ENCODE results near the gene C12orf56.

Gene C12orf56, protein sequence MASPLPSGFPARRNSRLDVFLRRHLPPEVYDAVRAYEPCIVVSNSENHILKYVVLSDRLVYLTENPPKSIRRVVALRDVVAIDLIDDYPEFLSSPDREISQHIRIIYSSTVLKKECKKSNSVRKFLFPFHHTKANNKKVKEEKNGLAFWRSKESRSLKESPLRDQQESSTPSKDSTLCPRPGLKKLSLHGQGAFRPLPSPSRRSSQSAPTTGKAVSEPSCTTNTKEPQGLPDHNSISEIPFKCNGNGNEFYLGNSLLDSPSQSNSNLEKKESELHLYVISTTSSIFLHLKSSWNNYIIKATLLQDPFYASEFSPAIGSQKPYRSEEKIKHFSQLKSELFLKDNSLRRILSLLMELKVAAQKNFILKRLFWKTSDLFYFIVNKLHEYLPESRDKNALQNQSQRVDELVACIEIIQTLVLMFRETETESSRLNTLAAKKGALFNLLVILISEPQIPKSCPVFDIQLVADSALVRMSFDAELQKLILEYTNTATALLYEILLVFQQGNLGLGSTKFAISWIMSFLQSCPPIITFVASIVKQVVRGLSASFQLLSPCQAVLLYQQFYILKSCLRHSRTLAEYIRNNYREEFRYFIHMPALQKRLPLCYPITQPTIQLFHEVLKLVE

DNA sequence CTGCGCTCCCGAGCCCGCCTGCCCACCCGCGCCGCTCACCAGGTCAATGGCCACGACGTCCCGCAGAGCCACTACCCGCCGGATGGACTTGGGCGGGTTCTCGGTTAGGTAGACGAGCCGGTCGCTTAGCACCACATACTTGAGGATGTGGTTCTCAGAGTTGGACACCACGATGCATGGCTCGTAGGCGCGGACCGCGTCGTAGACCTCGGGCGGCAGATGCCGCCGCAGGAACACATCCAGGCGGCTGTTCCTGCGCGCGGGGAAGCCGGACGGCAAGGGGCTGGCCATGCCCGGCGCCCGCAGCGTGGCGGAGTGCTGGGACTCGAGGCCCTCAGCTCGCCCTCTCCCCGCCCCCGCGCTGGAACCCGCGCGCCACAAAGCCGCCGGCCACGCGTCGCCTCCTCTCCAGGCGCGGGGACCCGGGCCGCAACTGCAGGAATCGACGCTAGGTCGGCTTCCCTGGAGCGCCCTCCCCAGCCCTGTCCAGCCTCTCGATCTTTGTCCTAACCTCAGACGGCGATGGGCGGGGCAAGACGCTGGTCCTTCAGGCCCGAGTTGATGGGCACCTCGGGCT, at the start of gene C12orf56:
Gene C12orf56 (minus strand): TSS at position 484 of the 577 bp plus-strand sequence. CDS start 193 bp downstream, at position 291.
- peak; percentile 34 for DNase-seq

DNA sequence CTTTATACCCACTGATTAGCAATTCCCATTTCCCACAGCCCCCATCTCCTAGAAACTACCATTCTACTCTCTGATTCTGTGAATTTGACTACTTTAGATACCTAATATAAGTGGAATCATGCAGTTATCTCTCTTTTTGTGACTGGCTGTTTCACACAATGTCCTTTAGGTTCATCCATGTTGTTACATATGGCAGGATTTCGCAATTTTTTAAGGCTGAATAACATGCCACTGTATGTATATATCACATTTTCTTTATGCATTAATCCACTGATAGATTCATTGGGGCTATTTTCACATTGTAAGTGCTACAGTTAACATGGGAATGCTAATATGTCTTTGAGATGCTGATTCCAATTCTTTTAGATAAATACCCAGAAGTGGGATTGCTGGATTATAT, 49.5 kb upstream of the C12orf56 start:
- no peak for DNase-seq

DNA sequence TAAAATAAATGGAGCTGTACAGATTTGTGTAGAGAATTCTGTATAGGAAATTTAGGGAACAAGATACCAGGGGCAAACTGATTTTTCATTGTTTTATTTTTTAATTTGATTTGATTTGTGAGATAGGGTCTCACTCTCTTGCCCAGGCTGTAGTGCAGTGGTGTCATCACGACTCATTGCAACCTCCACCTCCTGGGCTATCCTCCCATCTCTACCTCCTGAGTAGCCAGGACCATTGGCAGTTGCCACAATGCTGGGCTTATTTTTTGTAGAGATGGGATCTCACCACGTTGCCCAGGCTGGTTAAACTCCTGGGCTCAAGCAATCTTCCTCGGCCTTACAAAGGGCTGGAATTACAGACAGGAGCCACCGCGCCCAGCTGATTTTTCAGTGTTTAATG, 43.4 kb upstream of the C12orf56 start:
- DNase-seq = no peak

DNA sequence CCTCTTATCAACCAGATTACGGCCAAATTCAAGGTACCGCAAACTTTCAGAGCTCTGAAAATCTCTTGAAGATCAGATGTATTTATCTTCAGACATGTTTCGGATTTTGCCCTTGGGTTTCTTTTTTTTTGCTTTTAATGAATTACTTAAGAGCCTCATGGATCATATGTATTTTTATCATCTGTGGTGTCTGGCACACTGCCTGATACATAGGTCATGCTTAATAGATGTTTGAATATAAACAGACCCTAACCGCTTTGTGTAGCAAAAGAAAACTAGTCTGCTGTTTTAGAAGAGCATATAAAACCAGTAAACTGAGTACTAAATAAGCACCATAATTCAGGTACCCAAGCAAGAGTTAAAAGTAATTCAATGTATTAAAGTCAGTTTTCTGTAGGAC, 41.2 kb upstream of the C12orf56 start:
- DNase-seq = no peak

DNA sequence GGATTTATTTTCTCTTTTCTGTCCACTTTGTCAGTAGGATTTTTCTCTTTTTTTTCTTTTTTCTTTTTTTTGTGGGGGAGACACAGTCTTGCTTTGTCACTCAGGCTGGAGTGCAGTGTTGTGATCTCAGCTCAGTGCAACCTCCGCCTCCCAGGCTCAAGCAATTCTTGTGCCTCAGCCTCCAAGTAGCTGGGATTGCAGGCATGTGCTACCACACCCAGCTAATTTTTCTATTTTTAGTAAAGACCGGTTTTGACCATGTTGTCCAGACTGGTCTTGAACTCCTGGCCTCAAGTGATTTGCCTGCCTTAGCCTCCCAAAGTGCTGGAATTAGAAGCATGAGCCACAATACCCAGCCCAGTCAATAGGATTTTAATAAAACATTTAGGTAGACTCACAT, 40.3 kb upstream of the C12orf56 start:
- DNase-seq = no peak

DNA sequence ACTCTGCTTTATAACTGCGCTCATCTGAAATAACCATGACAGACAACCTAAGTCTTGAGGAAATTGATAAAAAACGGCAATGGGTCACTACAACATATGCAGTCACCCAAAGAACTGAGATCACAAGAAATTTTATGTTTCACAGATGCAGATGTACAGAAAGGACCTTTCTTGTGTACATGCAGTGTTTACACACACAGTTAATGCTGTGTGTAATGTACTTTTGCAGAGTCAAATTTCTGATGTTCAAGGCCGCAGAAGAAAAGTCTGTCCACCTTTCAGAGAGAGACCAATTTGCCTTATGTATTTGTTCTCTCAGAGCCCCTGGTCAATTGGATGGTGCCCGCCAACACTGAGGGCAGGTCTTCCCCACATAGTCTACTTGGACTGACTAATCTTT, 38.4 kb upstream of the C12orf56 start:
- no peak for DNase-seq

DNA sequence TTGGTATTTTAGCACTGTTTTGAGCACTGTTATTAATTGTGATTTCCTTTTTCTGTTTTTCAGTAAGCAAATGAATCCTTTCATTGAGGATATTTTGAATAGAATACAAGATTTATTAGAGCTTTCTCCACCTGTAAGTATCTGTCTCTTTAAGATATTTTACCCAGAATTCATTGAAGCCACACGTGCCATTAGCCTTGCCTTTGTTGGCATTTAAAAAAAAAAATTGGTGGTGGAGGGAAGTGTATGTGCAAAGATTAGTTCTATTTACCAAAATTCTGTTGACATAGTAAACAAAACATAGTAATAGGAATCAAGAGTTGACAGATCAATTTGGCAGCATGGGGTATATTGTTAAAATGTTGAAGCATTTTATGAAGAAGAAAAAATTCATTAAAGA, 37.4 kb upstream of the C12orf56 start:
- DNase-seq = no peak

DNA sequence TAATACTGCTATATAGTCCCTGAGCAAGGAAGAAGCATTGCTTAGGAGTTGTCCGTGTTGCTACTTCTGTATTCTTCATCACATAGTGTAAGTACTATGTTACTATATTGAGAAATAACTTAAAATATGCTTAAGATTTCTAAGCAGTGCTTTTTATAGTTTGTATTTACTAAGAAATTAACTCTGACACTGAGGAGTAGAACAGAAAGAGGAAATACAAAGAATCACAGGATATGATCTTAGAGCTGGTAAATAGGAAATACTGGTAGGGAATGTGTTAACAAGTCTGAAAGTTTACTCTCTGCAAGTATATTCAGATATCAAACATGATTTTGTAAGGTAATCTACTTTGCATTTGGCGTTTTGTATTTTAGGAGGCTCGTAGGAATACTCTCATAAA, 29.1 kb upstream of the C12orf56 start:
- no peak for DNase-seq

DNA sequence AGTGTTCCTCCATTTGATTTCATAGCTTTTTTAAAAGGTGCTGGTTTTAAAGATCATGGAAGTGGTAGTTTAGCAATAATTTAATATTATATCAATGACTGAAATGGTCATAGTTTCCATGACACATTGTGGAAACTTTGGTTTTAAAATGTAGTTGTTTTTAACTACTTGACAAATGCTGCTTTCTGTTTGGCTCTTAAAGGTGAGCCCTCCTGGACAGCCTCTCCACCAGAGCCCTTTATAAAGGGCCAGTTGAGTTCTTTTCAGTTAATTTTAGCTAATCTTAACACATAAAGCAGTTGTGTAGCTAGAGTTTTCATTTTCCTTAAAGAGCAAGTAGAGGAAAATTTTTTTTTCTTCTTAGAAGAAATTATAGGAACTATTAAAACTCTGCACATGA, 27.7 kb upstream of the C12orf56 start:
- DNase-seq = no peak

DNA sequence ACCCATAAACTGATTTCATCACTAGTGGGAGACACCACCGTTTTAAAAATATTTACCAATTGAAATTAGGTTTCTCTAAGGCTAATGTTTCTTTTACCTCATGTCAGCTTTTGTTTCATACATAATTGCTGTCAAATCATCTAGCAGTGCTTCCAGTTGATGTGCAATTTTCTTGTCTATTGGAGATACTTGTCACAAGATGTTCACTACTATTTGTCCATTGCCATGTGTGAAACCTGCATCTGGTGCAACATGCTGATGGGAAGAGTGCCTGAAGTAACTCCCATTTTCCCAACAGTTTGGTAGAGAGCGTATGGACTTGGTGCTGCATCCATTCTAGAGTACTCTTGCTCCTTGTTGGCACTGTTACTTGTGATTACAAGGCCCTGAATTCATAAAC, 23.3 kb upstream of the C12orf56 start:
- DNase-seq = no peak

DNA sequence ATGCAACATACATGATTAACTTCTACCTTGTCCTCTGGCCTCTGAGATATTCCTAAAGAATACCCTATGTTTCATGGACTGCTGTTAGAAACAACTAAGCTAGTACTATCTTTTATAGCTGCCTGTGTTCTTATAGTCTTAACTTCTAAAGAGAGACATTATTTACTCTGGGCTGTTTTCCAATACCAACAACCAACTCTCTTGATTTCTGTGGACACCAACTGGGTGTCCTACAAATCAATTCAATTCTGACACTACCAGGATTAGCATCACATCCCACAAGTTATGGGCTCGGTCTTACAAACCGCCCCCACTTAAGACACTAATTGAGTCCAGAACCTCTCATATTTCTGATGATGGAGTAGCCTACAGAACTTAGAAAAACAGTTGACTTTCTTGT, 21.9 kb upstream of the C12orf56 start:
- no peak for DNase-seq

DNA sequence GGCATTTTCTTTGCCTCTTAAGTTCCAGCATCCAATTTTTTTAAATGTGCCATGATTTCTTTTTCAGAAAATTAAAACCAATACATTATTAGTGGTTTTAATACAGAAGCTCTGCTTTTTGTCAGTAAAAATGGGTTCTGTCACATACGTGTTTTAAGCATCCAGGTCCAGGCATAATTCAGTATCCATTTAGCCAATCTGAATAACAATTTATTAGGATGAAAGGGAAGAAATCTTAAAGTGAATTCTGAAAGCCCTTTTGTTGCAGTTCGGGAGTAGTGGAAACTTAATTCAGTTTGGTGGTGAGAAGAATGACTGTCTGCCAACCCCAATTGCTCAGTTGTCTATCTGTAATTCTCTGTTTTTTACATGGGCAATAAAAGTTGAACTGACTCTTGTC, 20.9 kb upstream of the C12orf56 start:
- no peak for DNase-seq

DNA sequence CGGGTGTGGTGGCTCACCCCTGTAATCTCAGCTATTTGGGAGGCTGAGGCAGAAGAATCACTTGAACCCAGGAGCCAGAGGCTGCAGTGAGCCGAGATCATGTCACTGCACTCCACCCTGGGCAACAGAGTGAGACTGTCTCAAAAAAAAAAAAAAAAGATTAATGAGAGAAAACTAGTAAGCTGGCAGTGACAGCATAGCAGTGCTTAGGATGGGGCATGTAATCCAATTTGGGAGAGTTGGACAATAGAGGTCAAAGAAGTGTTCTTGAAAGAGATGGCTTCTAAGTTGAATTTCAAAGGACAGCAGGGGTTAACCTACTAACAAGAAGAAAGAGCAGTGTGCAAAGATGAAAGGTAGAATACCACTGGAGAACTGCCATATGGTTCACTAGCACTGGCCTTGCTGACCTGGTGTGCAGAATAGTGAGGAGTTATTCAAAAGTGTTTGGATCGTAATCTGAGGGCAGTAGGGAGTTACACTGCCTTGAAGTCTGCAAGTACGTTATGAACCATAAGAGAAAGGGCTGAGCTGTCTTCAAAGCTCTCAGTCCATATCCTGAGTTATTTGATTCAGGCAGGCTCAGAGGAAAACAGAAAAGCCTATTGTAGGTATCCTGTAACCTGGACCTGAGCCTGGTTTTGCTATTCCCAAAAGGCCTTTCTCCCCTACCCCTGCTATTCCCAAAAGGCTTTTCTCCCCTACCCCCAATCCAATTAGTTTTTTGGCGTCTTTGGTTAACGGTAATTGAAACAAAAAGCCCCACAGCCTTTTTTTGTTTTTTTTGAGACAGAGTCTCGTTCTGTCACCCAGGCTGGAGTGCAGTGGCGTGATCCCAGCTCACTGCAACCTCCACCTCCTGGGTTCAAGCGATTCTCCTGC, 17.0 kb upstream of the C12orf56 start:
- no peak for DNase-seq

DNA sequence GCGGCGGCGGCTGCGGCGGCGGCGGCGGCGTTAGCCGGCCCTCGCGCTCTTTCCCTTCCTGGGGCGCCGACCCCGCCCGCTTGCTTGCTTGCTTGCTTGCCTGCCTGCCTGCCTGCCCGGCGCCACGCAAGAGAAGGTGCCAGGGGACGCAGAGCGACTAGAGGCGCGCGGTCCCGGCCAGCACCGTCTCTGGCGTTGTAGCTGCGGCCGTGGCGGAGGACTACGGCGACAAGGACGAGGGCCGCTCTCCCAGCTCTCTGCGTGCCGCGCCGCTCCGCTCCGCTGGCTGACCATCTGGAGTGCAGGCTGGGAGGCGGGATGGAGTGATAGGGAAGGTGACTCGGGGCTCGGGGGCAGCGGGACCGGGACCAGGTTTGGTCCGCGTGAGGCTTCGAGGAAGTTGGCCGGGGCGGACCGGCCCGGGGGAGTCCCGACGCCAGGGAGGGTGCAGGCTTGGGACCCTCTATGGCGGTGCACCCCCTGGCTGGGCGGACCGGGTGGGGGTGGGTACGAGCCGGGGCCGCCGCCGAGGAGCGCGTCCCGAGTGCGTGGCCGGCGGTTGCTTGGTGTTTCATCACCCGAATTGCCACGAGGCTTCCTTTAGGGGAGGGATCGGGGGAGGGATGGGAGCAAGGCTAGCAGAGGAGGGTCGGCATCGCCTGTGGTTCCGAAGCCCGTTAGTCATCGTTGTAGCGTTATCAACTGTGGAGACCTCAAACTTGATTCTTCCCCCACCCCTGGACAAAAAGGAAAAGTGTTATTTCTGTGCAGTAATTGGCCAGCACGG, 14.1 kb upstream of the C12orf56 start:
- no peak for DNase-seq

DNA sequence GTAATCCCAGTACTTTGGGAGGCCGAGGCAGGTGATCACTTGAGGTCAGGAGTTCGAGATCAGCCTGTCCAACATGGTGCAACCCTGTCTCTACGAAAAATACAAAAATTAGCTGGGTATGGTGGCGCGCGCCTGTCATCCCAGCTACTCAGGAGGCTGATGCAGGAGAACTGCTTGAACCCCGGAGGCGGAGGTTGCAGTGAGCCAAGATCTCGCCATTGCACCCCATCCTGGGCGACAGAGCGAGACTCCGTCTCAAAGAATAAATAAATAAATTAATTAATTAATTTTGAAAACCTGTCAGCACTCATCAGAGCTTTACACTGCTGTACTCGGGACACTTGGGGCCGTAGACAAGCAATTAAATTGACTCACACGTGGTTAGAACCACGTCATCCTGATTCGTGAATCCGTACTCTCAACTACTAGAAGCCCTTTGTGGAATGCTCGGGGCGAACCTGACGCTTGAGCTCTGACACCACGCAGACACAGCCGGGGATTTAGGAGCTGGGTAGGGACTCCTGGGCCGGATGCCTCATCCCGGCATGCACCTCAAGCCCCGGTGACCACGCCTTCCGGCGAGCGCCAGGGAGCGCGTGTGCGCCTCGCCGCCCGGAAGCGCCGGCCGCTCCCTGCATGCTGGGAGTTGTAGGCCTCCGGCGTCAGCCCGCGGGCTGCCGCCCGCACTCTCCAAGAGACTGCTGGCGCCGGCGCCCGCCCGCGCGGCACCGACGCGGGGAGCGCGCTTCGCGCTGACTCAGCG, 13.3 kb upstream of the C12orf56 start, which contains the start of gene XPOT:
Gene XPOT (plus strand): TSS at position 686 of the 763 bp plus-strand sequence. CDS start 5,644 bp downstream, outside the sequence.
- peak; percentile 73 for DNase-seq

DNA sequence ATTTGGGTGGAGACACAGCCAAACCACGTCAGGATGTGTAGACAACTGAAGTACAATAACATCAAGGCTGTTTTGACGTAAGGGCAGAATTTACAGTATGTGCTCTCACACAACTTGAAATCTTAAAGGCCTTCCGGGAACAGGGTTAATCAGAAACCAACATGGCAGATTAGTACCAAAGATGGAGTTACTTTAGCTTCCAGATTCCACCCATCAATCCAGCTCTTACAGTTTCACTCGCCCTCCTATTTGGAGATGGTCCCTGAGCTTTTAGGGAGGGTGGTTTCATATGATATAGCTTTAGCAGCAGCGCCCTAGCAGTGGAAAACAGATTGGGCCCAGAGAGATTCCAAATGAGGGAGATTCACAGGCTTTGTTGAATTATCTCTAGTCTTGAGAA, 11.6 kb upstream of the C12orf56 start:
- DNase-seq = no peak

DNA sequence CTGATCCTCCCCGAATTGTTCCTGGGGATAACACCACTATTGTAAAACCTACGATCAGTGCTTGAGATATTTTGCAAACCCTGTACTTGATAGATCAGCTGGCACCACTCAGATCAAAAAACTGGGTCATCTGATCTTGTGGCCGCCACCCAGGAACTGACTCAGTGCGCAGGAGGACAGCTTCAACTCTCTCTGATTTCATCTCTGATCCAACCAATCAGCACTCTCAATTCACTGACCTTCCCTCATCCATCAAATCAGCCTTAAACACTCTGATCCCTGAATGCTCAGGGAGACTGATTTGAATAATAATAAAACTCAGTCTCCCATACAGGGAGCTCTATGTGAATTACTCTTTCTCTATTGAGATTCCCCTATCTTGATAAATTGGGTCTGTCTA, 9.5 kb upstream of the C12orf56 start:
- DNase-seq = peak; percentile 22

DNA sequence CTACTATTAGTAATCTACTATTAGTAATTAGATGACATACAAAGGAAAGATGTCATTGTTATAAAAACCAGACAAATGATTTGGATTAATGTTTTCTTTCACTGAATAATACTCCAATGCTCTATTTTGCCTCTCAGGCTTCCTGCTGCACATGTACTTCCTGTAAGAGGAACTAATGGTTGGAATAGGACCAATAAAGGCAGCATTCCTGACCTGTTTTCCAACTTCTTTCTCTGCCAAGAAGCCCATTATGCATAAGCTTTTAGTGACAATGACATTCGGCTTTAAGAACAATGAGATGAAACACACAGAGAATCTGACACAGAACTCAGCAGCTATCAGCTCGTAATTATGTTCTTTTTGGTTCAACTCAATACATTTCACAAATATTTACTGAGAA, 5.2 kb upstream of the C12orf56 start:
- peak; percentile 64 for DNase-seq

DNA sequence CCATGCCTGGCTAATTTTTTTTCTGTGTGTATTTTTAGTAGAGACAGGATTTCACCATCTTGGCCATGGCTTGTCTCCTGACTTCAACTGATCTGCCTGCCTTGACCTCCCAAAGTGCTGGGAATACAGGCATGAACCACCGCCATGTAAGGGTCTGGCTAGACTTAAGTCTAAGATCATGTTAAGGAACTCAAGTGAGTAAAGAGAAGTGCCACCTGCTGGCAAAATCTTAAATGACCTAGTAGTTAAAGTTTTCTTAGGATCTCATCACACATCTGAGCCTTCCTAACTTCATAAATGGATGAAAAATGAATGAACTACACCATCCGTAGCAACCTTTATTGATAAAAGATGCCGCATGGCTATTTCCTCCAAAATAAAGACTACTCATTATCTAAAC, 1.7 kb upstream of the C12orf56 start:
- no peak for DNase-seq

DNA sequence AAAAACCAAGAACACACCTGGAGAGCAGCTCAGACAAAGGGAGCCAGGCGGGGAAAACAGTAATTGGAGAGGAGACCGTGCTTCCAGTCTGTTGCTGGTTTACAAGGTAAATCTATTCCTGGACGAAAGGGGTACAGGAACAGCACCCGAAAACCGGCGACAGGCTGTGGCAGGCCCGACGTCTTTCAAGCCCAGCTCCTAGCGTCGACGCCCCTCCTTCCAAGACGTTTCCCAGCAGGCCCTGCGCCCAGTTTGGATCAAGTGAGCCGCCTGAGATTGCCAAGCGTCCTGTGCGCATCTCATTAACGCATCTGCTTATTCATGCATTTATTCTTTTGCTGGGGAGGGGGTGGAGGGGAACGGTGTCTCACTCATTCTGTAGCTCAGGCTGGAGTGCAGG, 1.4 kb downstream of the C12orf56 start:
- peak; percentile 91 for DNase-seq

DNA sequence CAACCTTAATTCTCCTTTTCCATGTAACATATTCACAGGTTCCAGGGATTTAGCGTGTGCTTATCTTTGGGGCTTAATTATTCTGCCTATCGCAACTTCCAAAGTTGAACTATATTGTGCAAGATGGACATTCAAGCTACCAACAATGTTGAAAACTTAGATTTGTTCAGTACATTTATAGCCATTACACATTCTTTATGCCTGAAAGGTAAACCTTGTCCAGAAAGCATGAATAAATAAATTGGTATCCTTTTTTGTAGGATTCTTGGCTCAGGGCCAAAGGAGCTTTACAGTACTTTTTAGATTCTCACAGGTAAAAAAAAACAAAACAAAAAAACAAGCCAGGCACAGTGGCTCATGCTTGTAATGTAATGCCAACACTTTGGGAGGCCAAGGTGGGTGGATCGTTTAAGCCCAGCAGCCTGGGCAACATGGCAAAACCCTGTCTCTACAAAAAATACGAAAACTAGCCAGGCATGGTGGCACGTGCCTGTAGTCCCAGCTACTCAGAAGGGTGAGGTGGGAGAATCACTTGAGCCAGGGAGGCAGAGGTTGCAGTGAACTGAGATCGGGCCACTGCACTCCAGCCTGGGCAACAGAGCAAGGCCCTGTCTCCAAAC, 3.3 kb downstream of the C12orf56 start:
- no peak for DNase-seq
